HG03108 (cell line): ENCODE data around the gene CTDP1.
"Not testable (repeated sequence)": the region's sequence is repeated elsewhere in the genome, so short reads cannot be mapped to it uniquely, and the experiment has no call there.

ENCODE experiments used
- ATAC-seq: cut with Tn5 transposase; IDR thresholded peaks from one replicate; pipeline ENCODE4 v1.9.1; 2021; ENCODE audit warnings: moderate library complexity; ENCODE audit not compliant: unreplicated experiment

Gene CTDP1

DNA sequence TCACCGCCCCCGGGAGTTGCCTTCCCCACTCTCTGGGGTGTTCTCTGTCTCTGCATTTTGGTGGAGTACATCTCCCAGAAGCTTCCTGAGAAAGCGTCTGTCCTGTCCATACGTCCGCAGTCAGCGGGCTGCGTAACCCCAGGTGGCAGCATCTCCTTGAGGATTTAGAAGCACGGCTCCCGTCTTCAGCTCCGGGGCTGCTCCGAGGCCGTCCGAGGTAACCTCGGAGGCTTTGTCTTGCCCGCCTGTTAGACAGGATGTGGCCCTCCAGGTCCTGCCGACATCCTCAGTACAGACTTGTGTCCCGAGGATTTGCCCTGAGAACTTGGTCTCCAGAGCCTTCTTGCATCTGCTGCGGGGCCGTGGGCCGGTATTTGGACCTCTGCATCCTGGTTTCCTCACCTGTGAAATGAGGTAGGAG lies 58.4 kb downstream of the CTDP1 start:
- no peak for ATAC-seq

DNA sequence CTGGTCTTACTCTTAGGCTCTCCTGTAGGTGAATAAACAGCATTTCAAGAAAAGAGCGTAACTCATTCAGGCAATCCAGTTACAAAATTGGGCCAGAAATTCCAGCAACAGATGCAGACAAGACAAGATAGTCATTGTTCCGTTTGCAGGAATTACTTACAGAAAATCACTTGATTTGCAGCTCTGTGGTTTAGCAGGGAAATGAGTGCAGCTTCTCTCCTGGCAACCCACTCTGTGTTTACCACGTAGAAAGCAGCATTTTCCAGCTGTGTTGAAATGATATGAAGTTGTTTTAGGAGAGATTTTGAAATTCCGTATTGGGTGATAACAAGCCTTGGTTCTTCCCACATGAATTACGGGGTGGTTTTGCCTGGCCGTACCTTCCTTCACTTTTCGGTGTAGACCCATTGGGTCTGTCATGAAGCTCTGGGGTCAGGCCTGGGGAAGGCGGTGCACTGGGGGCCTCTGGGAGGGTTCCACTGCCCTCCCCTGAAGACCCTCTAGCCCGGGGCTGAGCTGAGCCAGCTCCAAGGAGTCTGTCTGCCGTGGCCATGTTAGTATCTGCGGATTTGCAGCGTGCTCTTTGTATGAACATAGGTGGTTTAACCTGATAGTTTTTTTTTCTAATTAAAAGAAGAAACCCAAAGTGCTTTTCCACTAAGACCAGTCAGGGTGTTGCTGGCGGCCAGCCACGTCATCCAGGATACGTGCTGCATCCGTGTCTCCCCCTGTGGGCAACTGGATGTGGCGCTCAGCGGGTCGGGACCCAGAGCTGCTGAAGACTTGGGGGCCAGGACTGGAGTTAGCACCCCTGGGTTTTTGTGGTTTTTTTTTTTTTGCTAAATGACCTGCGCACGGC lies 59.2 kb downstream of the CTDP1 start:
- no peak for ATAC-seq

DNA sequence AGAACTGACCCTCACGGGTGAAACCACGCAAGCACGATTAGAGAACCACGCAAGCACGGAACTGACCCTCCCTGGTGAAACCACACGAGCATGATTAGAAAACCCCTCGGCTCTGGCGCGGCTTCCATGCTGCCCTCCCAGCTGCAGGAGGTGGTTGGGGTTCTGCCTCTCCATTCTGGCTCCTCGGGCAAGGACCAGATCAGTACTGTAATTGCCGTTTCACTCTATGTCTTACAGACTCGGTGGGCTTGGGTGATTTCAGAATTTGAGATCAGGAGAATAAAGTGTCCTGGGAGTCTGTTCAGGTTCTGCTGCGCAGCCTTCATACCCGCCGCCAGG lies 59.8 kb downstream of the CTDP1 start:
- no peak for ATAC-seq

DNA sequence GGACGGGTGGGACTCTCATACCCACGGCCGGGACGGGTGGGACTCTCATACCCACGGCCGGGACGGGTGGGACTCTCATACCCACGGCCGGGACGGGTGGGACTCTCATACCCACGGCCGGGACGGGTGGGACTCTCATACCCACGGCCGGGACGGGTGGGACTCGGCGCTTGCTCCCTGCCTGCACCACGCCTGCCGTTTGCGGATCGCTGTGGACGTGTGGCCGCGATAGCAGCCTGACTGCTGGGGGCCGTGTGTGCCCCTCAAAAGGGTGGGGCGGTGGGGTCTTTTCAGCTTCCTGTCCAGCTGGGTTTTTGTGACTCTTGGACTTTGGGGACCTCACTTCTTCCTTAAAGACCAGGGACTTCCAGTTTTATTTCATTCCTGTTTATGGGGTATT lies 60.4 kb downstream of the CTDP1 start:
- not testable (repeated sequence) for ATAC-seq

DNA sequence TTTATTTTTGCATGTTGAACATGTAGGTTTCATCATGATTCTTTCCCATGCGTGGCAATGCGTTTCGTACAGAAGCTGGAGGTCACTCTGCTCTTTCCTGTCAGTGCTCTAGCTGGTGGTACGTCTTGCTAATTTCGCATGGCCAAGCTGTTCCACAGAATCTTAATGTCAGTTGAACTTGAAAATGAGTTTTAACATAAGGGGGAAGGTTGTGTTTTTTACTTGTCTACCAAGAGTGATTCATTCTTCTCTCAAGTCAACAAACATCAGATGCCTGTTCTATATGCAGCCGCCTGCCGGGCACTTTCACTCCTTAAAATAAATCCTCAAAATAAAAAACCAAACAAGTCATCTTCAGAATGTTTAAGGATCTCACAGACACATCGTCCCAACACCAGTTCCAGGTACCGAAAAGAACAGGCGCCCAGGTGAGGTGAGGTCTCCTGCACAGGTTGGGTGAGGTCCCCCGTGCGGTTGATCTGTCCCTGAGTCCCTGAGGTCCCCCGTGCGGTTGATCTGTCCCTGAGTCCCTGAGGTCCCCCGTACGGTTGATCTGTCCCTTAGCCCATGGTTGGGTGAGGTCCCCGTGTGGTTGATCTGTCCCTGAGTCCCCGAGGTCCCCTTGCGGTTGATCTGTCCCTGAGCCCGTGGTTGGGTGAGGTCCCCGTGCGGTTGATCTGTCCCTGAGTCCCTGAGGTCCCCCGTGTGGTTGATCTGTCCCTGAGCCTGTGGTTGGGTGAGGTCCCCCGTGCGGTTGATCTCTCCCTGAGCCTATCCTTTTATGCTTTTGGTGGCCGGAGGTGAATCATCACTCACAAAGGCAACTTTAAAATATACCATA lies 61.1 kb downstream of the CTDP1 start:
- ATAC-seq, result no peak

DNA sequence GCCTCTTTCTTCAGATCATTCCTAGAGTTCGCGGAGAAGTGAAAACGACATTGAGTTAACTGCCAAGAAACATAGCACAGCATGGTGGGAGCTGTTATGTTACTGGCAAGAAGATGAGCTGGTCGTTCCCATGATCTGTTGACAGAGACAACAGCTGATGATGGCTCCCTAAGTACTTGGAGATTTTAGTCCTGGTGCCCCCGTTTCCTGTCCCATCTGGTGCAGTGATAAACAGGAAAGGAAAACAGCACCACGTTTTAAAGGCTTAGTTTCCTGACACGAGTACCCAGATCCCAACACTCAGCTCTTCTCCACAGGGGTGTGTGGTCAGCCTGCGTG lies 61.7 kb downstream of the CTDP1 start:
- ATAC-seq, result no peak

DNA sequence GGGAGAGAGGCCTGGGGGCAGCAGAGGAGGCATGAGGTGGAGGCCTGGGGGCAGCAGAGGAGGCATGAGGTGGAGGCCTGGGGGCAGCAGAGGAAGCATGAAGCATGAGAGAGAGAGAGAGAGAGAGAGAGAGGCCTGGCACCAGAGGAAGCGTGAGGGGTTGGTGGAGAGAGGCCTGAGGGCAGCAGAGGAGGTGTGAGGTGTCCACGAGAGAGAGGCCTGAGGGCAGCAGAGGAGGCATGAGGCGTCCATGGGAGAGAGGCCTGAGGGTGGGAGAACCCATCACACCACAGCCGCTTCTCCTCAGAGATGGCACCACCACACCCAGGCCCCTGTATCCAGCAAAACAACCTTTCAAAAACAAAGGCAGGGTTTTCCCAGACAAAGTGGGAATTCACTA lies 62.5 kb downstream of the CTDP1 start:
- no peak for ATAC-seq

DNA sequence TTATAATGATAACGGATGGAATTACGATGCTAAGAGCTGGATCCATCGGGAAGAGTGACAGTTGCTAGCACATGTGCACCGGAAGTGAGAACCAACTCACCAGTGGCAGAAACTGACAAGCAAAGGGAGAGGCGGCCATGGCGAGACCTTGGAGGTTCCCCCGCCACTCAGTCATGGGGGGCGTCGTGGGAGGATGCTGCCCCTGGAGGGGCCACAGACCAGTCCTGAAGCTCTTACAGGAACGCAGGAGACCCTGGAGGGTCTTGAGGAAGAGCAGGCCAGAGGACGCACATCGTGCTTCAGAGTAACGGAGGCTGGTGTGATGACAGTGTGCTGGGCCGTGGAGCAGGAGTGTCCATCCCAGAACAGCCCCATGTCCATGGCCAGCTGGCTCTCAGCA lies 65.0 kb downstream of the CTDP1 start:
- no peak for ATAC-seq

DNA sequence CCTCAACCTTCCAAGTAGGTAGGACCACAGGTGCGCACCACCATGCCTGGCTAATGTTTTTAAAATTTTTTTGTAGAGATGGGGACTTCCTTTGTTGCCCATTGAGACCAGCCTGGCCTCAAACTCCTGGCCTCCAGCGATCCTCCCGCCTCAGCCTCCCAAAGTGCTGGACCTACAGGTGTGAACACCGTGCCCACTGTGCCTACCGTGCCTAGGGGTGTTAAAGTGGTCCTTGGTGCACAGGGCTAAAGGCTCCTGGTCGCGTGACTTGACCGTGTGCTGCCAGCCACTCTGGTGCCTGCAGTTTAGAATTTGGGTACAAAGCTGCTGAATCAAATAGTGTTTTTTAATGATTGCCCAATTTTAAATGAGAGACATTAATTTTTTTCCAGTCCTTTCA lies 67.1 kb downstream of the CTDP1 start:
- ATAC-seq, result no peak

DNA sequence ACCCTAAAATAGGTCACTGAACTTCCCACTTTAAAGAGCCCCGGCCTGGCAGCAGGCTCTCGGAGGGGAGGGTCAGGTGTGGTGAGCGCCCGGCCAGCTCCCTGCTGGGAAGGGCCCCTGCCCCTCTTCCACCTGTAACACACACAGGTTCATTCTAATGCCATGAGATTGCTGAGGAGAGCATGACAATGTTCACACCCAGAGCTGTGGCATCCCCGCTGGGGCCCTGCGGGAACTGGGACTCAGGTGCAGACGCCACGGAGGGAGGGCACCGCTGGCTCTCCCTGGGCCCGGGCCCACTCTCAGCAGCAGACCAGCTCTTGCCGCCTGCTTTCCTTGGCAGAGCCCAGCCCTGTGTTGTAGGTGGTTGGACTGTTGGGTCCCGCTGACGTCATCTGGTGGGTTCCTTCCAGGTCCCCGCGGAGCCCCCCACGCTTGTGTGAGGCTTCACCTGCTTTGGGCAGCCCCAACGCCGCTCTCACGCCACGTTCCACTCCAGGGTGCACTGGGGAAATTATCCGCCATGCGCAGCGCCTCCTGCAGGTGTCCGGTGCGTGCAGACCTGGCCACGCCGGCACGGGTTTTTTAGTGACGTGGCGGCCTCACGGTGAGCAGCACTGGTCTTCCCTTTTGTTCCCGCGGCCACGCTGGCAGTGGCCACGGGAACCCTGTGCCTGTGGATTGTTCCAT lies 67.7 kb downstream of the CTDP1 start:
- ATAC-seq, result no peak

DNA sequence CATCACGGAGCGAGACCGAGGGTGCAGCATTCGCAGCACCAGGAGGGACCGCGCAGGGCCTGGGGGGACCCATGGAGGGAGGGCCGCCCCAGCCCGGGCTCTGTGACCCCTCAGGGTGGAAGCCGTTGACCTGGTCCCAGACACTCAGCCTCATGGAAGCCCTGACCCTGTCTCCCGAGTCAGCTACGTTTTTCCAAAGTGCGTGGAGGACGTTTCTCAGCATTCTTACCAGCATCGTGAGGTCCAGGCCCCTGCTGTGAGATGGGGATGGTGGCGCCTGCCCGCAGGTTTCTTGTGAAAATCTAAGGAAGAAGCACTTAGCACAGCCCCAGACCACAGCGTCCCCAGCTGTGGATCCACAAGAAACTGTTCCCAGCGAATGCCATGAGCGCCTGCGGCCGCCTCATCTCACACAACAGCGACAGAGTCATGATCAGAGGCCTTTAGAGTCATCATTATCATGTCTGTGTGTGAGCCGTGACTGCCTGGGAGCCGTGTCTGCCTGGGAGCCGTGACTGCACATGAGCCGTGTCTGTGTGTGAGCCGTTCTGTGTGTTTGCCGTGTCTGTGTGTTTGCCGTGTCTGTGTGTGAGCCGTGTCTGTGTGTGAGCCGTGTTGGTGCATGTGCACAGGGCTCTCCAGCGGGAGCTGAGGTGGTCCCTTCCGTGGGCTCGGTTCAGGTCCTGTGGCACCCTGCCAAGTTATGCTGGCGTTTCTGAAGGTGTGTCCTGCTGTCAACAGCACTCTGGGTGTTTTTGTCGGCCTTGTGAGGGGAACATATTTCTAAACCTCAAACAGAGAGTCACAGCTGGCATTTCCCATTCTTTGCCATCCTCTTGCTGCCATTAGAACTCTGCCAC lies 68.9 kb downstream of the CTDP1 start:
- ATAC-seq, result no peak

DNA sequence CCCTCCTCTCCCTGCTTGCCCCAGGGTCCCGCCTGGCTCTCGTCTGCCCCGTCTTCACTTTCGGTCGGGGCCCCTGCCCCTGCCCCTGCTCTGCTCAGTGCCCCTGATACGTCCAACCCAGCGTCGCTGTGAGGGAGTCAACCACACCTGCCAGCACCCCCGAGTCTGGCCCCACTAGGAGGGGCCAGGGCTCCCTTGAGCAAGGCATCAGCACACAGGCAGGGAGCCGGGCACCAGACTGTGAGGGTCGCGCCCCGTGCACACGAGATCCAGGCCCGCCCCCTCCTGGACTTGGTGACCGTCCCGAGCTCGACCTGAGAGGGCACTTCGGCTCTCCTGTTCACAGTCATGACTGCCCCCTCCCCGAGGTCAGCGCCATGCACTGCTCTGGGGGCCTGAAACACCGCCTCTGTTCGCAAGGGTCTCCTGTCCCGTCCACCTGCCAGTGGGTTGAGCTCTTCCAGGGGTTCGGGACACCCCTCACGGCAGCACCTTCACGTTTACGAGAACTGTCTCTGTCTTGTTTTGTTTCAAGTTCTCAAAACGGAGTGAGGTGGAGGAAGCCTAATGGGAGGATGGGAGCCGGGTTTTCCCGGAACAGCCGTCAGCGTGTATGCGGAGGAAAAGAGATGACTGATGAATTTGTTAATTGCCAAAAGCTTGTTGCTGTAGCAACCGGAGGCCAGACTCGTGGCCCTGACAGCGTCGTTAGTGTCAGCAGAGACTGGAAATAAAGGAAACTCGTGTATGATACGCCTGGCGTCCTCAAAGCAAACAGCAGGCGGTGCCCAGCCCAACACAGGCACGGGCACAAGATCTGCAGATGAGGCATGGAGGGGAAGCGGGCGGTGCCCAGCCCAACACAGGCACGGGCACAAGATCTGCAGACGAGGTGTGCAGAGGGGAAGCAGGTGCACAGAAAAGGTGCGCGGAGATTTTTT lies 69.9 kb downstream of the CTDP1 start:
- ATAC-seq, result no peak

DNA sequence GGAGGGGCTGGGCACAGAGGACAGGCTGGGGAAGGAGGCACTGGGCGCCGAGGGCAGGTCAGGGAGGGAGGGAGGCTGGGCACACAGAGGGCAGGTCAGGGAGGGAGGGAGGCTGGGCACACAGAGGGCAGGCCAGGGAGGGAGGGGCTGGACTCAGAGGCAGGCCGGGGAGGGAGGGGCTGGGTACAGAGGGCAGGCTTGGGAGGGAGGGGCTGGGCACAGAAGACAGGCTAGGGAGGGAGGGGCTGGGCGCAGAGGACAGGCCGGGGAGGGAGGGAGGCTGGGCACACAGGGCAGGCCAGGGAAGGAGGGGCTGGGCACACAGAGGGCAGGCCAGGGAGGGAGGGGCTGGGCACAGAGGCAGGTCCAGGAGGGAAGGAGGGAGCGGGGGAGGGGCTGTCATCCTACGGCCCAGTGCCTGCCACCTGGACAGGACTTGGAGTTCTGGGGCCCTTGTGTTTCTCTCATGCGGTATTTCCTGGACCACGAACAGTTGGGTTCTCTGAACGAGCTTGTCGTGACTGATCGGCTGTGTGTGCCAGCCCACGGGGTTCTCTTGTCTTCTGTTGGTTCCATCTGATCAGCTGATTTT lies 71.5 kb downstream of the CTDP1 start:
- no peak for ATAC-seq

DNA sequence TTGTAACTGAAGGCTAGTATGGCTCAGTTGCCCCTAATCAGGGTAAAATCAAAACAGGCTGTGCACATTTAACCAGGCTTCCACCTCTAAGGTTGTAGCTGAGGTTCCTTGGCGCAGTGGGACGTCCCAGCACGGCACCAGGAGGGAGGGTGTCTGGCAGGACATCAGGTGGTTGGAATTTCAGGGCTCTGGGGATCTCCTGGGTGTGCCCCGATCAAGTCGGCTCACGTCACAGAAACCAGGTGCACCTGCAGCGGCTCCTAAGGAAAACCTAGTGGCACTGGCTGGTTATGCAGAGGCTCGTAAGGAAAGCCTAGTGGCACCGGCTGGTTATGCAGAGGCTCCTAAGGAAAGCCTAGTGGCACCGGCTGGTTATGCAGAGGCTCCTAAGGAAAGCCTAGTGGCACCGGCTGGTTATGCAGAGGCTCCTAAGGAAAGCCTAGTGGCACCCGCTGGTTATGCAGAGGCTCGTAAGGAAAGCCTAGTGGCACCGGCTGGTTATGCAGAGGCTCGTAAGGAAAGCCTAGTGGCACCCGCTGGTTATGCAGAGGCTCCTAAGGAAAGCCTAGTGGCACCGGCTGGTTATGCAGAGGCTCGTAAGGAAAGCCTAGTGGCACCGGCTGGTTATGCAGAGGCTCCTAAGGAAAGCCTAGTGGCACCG lies 72.4 kb downstream of the CTDP1 start:
- not testable (repeated sequence) for ATAC-seq

DNA sequence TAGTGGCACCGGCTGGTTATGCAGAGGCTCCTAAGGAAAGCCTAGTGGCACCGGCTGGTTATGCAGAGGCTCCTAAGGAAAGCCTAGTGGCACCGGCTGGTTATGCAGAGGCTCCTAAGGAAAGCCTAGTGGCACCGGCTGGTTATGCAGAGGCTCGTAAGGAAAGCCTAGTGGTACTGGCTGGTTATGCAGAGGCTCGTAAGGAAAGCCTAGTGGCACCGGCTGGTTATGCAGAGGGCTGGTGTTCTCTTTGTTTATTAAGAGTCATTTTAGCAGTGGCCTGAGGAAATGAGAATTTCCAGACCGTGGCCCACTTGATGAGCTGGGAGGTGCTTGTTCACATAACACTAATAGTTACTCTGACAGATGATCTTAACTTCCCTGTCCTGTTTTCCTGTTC lies 73.3 kb downstream of the CTDP1 start:
- ATAC-seq, result not testable (repeated sequence)

DNA sequence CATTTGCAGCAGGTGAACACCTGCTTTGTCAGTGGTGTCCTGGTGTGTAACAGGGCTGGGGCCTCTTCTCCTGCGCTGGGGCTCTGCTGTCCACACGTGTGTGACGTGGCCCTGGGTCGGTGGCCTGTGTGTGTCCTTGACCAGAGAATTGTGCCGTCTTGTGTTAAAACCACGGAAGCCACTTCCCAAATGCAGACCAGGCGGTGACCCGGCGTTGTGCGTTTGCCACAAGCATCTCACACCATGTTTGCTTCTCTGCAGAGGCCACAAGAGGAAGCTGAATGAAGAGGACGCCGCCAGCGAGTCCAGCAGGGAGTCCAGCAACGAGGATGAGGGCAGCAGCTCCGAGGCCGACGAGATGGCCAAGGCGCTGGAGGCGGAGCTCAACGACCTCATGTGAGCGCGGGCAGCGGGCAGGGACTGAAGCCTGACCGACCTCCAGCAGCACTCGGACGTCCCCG lies 73.8 kb downstream of the CTDP1 start:
- ATAC-seq, result no peak

DNA sequence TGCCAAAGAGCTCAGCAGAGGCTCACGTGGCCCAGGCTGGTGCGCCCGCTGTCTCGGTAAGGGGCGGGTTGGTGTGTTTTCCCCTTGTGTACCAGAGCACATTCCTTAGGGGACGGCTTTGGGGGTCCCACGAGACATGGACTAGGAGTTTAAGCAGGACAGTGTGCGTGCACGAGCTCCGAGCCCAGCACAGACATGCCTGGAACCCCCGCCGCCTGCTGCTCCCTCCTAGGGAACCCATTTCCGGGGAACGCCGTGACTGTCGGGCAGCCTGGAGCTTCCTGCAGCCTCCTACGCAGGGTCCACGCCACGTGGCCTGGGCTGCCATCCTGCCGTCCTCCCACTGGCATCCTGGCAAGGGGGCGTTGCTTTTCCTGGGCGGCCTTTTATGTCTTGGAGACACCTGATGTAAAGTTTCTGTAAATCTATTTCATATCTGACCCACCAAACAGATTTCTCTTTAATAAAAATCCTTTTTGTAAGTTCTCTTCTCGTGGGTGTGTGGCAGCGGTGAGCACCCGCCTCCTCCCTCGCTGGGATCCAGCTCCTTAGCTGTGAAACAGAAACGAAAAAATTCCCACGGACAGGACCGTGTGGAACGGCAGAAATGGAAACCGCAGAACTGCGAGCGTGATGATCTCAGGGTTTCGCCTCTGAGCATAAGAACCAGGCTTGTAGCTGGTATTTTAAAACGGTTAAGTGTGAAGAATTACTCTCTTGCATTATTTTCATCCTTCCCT lies 74.6 kb downstream of the CTDP1 start:
- ATAC-seq, result no peak

DNA sequence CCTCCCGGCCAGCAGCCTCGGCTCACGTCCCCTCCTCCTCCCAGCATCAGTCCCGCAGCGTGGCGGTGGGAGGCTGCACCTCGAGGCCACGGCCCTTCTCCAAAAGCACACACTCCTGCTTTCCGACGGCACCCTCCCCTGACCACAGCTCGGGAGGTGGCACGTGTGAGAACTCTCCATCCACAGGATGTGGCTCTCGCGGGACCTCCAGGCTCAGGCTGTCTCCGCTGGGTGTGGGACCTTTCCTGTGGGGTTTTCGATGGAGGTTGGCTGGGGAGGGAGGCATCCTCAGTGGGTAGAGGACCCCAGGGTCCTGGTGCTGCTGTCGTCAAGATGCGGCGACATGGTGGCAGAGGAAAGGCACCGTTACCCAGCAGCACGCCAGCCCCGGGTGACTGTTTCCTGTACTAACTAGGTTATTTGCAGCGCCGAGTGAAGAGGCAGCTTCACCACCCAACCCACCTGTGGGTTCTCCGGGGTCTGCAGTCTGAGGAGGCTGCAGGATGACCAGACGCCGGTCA lies 75.3 kb downstream of the CTDP1 start:
- ATAC-seq, result no peak
